IMR-90 (cell line): ENCODE data around the gene KDM4B. TPM values are rescaled to one million over a fixed set of nuclear protein-coding genes. Genes with fewer than 3 reads are reported as not detected.
A peak's percentile ranks its signal among the peaks of the same experiment; 100 is the strongest.

ENCODE experiments used
- ATAC-seq: fragments of 200-7000 bp; cut with Tn5 transposase; 2 replicates; pipeline ENCODE4 v1.9.1; 2020; ENCODE audit warnings: low read depth, mild to moderate bottlenecking, moderate library complexity
- BruUV-seq: library from RNA; stranded (reverse); fragments of 400-500 nt; replicated peaks from 2 replicates; lab custom pipeline; 2021; lab: Mats Ljungman, UMichigan
- CTCF ChIA-PET: fragments of 300-600 bp; formaldehyde crosslinking; extraction: SDS; loops from one replicate; lab custom pipeline; 2021; ENCODE audit warnings: antibody characterized with exemption; lab: Yijun Ruan, JAX
- POLR2A ChIA-PET: fragments of 300-600 bp; sonication (Branson Sonifier 250); formaldehyde crosslinking; loops from one replicate; lab custom pipeline; 2022; ENCODE audit warnings: antibody characterized with exemption; ENCODE audit not compliant: unreplicated experiment; lab: Charles Lee
- DNase-seq: peaks from one replicate; pipeline ENCODE4 v3.0.0; 2013
- H2AFZ ChIP-seq: replicated peaks from 2 replicates; pipeline ENCODE3; 2013; ENCODE audit warnings: low read length, mild to moderate bottlenecking; ENCODE audit not compliant: poor library complexity
- H2AK5ac ChIP-seq: 2 replicates; pipeline ENCODE4 v1.6.1; 2013; ENCODE audit warnings: low read depth, low read length, inconsistent platforms
- H2AK9ac ChIP-seq: replicated peaks from 2 replicates; pipeline ENCODE3; 2013; ENCODE audit warnings: mild to moderate bottlenecking, low read depth, low read length, moderate library complexity; ENCODE audit not compliant: poor library complexity
- H2BK120ac ChIP-seq: 2 replicates; pipeline ENCODE4 v1.6.1; 2013; ENCODE audit warnings: low read depth, low read length, inconsistent platforms
- H2BK15ac ChIP-seq: 3 replicates; pipeline ENCODE4 v1.6.1; 2013; ENCODE audit warnings: low read depth, low read length, inconsistent platforms
- H2BK20ac ChIP-seq: 2 replicates; pipeline ENCODE4 v1.6.1; 2013; ENCODE audit warnings: low read depth, mild to moderate bottlenecking, inconsistent platforms, low read length, moderate library complexity
- H2BK5ac ChIP-seq: 2 replicates; pipeline ENCODE4 v1.6.1; 2013; ENCODE audit warnings: mild to moderate bottlenecking, low read depth, low read length, inconsistent platforms; ENCODE audit not compliant: poor library complexity, severe bottlenecking
- H3K14ac ChIP-seq: replicated peaks from 2 replicates; pipeline ENCODE4 v1.6.1; 2013; ENCODE audit warnings: low read depth, low read length, inconsistent platforms
- H3K18ac ChIP-seq: 2 replicates; pipeline ENCODE4 v1.6.1; 2013; ENCODE audit warnings: low read depth, low read length, control low read depth
- H3K23ac ChIP-seq: 2 replicates; pipeline ENCODE4 v1.6.1; 2013; ENCODE audit warnings: low read depth, low read length, inconsistent platforms
- H3K27ac ChIP-seq: 2 replicates; pipeline ENCODE4 v1.5.1; 2013; ENCODE audit warnings: mild to moderate bottlenecking, control low read depth, low read length; ENCODE audit not compliant: insufficient read depth
- H3K27me3 ChIP-seq: 2 replicates; pipeline ENCODE4 v1.6.1; 2013; ENCODE audit warnings: low read length; ENCODE audit not compliant: control insufficient read depth, insufficient read depth
- H3K36me3 ChIP-seq: 2 replicates; pipeline ENCODE4 v1.6.1; 2013; ENCODE audit warnings: low read length, mixed read lengths; ENCODE audit not compliant: control insufficient read depth, insufficient read depth
- H3K4ac ChIP-seq: 2 replicates; pipeline ENCODE4 v1.6.1; 2013; ENCODE audit warnings: low read depth, low read length, inconsistent platforms
- H3K4me1 ChIP-seq: 2 replicates; pipeline ENCODE4 v1.6.1; 2013; ENCODE audit warnings: low read length, mixed read lengths; ENCODE audit not compliant: control insufficient read depth, insufficient read depth
- H3K4me2 ChIP-seq: 2 replicates; pipeline ENCODE4 v1.6.1; 2013; ENCODE audit warnings: low read depth, mild to moderate bottlenecking, control low read depth, low read length, moderate library complexity
- H3K4me3 ChIP-seq: 2 replicates; pipeline ENCODE4 v1.5.1; 2013; ENCODE audit warnings: low read depth, mild to moderate bottlenecking, control low read depth, low read length, moderate library complexity; ENCODE audit not compliant: insufficient read depth
- H3K56ac ChIP-seq: 2 replicates; pipeline ENCODE4 v1.6.1; 2013; ENCODE audit warnings: low read length, inconsistent platforms; ENCODE audit not compliant: insufficient read depth; ENCODE audit errors: extremely low read depth
- H3K79me1 ChIP-seq, 2 experiments: 2 replicates each; pipeline ENCODE4 v1.6.1; 2013; ENCODE audit warnings: low read length in 2 of 2, inconsistent platforms in 1 of 2, low read depth in 1 of 2
- H3K9ac ChIP-seq: 2 replicates; pipeline ENCODE4 v1.6.1; 2013; ENCODE audit warnings: low read depth, low read length, control low read depth
- H3K9me1 ChIP-seq: 2 replicates; pipeline ENCODE4 v1.6.1; 2013; ENCODE audit warnings: low read length, inconsistent platforms; ENCODE audit not compliant: insufficient read depth
- H3K9me3 ChIP-seq: 2 replicates; pipeline ENCODE4 v1.6.1; 2013; ENCODE audit warnings: low read length; ENCODE audit not compliant: control insufficient read depth, insufficient read depth
- H4K20me1 ChIP-seq: 2 replicates; pipeline ENCODE4 v1.6.1; 2013; ENCODE audit warnings: low read length, inconsistent platforms; ENCODE audit not compliant: insufficient read depth
- H4K5ac ChIP-seq: 2 replicates; pipeline ENCODE4 v1.6.1; 2013; ENCODE audit warnings: mild to moderate bottlenecking, low read depth, low read length, control low read depth
- H4K8ac ChIP-seq, 2 experiments: 2 replicates each; pipeline ENCODE4 v1.6.1; 2013; ENCODE audit warnings: low read depth in 2 of 2, low read length in 2 of 2, control low read depth in 1 of 2, inconsistent platforms in 1 of 2
- H4K91ac ChIP-seq: 2 replicates; pipeline ENCODE4 v1.6.1; 2013; ENCODE audit warnings: low read depth, low read length, inconsistent platforms; ENCODE audit not compliant: insufficient read depth
- BHLHE40 ChIP-seq: fragments of 150-350 bp; IDR thresholded peaks from 2 replicates; pipeline ENCODE4 v1.6.1; 2016; ENCODE audit warnings: mild to moderate bottlenecking, low read depth, low read length
- CEBPB ChIP-seq: IDR thresholded peaks from 2 replicates; pipeline ENCODE4 v1.6.1; 2012; ENCODE audit warnings: low read depth, low read length, improper control_type of control experiment
- ELK1 ChIP-seq: fragments of 150-350 bp; IDR thresholded peaks from 2 replicates; pipeline ENCODE4 v1.6.1; 2016; ENCODE audit warnings: low read depth, mild to moderate bottlenecking, low read length, moderate library complexity, borderline replicate concordance
- MAFK ChIP-seq: IDR thresholded peaks from 2 replicates; pipeline ENCODE4 v1.6.1; 2012; ENCODE audit warnings: low read depth, low read length, improper control_type of control experiment
- MAZ ChIP-seq: IDR thresholded peaks from 2 replicates; pipeline ENCODE4 v1.6.1; 2012; ENCODE audit warnings: low read depth, mild to moderate bottlenecking, low read length, improper control_type of control experiment, moderate library complexity, borderline replicate concordance
- POLR2A ChIP-seq: IDR thresholded peaks from 2 replicates; pipeline ENCODE4 v1.6.1; 2012; ENCODE audit warnings: mild to moderate bottlenecking, low read depth, low read length
- RAD21 ChIP-seq: IDR thresholded peaks from 2 replicates; pipeline ENCODE4 v1.6.1; 2012; ENCODE audit warnings: low read length, improper control_type of control experiment
- RCOR1 ChIP-seq: IDR thresholded peaks from 2 replicates; pipeline ENCODE4 v1.6.1; 2012; ENCODE audit warnings: mild to moderate bottlenecking, low read length, improper control_type of control experiment; ENCODE audit not compliant: insufficient replicate concordance
- SMC3 ChIP-seq: fragments of 150-350 bp; IDR thresholded peaks from 2 replicates; pipeline ENCODE4 v1.6.1; 2016; ENCODE audit warnings: low read depth, mild to moderate bottlenecking, antibody characterized with exemption, low read length, moderate library complexity
- USF2 ChIP-seq: fragments of 150-350 bp; IDR thresholded peaks from 2 replicates; pipeline ENCODE4 v1.6.1; 2017; ENCODE audit warnings: mild to moderate bottlenecking, antibody characterized with exemption, low read length, low read depth
- WGBS, 2 experiments: methylation state at CpG; one replicate each; pipeline versions ENCODE4 v1.1.5 to v1.1.7; 2013; ENCODE audit warnings: missing lambda C conversion rate in 2 of 2; ENCODE audit not compliant: insufficient read length in 1 of 2; ENCODE audit errors: extremely low coverage in 2 of 2; 5-methylcytosine and 5-hydroxymethylcytosine counted together
- dilution Hi-C: fragments of 300-500 bp; cut with HindIII; formaldehyde crosslinking; loops from one replicate; pipeline ENCODE4 v1.14.3; 2018; ENCODE audit warnings: low sequenced_read_pairs; ENCODE audit not compliant: unreplicated experiment
- in situ Hi-C: fragments of 300-500 bp; cut with MboI; formaldehyde crosslinking; loops from 3 replicates; pipeline ENCODE4 v1.14.3; 2019; ENCODE audit warnings: low sequenced_read_pairs, inconsistent platforms, mixed read lengths
- intact Hi-C: fragments of 100-400 bp; cut with micrococcal nuclease; formaldehyde crosslinking; loops from 2 replicates; pipeline ENCODE4 v1.10.0; 2022
- polyA plus RNA-seq, 3 experiments: library from polyadenylated mRNA; depleted of rRNA; stranded (reverse); fragments of >200 nt; gene quantifications; 2 replicates each; pipeline ENCODE4 v1.2.3, GENCODE V29; 2012; ENCODE audit warnings: low replicate concordance in 1 of 3
- total RNA-seq: library from RNA; depleted of rRNA; stranded (reverse); fragments of >200 nt; gene quantifications from 2 replicates; pipeline ENCODE4 v1.2.3, GENCODE V29; 2012

Gene KDM4B
- total and polyA plus RNA-seq, 2 of the 4 experiments (the other 2 are of a cell fraction): 5.0 to 17.9 TPM

- Histone ChIP-seq H3K9ac (no peak overlapping the region), H3K79me1 (no peaks in the 10 kb centered on the region), H3K9me3 (no peaks in the 10 kb centered on the region), H4K20me1 (no peaks in the 10 kb centered on the region), H4K5ac (no peak overlapping the region), H2AK5ac (0 out of 2 replicates have a peak overlapping the region, but pooled peaks have one; percentile 9), H3K4ac (no peak overlapping the region), H2BK20ac (0 out of 2 replicates have a peak overlapping the region, but pooled peaks have one; percentile 23), H4K91ac (no peak overlapping the region), H3K14ac (no peak overlapping the region; the same call in 1 of the 2 replicates), H2BK15ac (no peak overlapping the region), H3K27ac (no peak overlapping the region), H3K4me3 (no peak overlapping the region), H3K56ac (no peak overlapping the region), H3K27me3 (no peaks in the 10 kb centered on the region), H2BK120ac (no peak overlapping the region), H2BK5ac (no peak overlapping the region), H3K23ac (no peak overlapping the region), H3K9me1 (no peaks in the 10 kb centered on the region), H2AFZ (no peak overlapping the region), H2AK9ac (no peak overlapping the region), H3K4me2 (no peak overlapping the region), H3K18ac (no peak overlapping the region), H4K8ac (no peak overlapping the region), H3K36me3 (no peaks in the 10 kb centered on the region), H3K4me1 (no peaks in the 10 kb centered on the region)
- BruUV-seq: no TSS peak
- DNase-seq (no peak), ATAC-seq (no peak)
- dilution Hi-C loops: no loop called here
- in situ Hi-C loops: no loop called here
- CTCF ChIA-PET: interaction anchor here (0.5 to 0.7 kb wide), 2 partner anchors 24 to 25 kb away, joined by 3 to 4 read pairs; no protein-coding TSS in a partner anchor
- 85% methylated on average over 9 of the region's 16 CpGs; no CpG with 5 or more reads in 1 of the 2 experiments for WGBS, 2 experiments
- POLR2A ChIA-PET: no interaction called here
- intact Hi-C loops: loop anchor here (10.0 kb wide), 1 partner anchor 166 kb away; the partner anchor contains the start of gene PTPRS
- TF ChIP-seq MAFK (no peak), USF2 (no peak), RAD21 (no peak), POLR2A (no peak), ELK1 (no peak), SMC3 (no peak), CEBPB (no peak), MAZ (no peak), RCOR1 (no peak), BHLHE40 (no peak)
Observed at GRCh38 chr19:5179256-5179655, 210.3 kb downstream of the KDM4B start.
